Bronchial smooth muscle cell (primary cell): Measurements from ENCODE around the gene SUFU. TPM values are rescaled to one million over a fixed set of nuclear protein-coding genes. Genes with fewer than 3 reads are reported as not detected.

ENCODE experiments used
- total RNA-seq: library from RNA; depleted of rRNA; stranded (reverse); fragments of >200 nt; gene quantifications from 2 replicates; pipeline ENCODE4 v1.2.1, GENCODE V29; 2014

SUFU gene
- total RNA-seq, result 2.9 and 3.2 TPM in 2 replicates

GRCh38 chr10:102503264-102504178, at the start of gene SUFU:
TSS of gene SUFU (plus strand) at chr10:102503972. CDS start at chr10:102504153, 181 bp downstream.

GRCh38 chr10:102502337-102503151, 1.2 kb upstream of the SUFU start, which contains the start of gene ACTR1A:
TSS of gene ACTR1A (minus strand) at chr10:102502712. CDS start at chr10:102502647, 65 bp downstream.

GRCh38 chr10:102644066-102644645, 140.4 kb downstream of the SUFU start, which contains the start of gene TRIM8:
TSS of gene TRIM8 (plus strand) at chr10:102644479. CDS start at chr10:102644618, 139 bp downstream.

Other genes with a start within 250 kb of the SUFU start
- 10.2 and 12.9 TPM in 2 replicates for gene NFKB2, start 108.3 kb upstream of the SUFU start, total RNA-seq
- gene PSD, start 85.2 kb upstream of the SUFU start, total RNA-seq, result 8.4 and 14.3 TPM in 2 replicates
- 7.0 and 8.2 TPM in 2 replicates for gene FBXL15, start 83.1 kb upstream of the SUFU start, total RNA-seq
- gene CUEDC2, start 71.4 kb upstream of the SUFU start, total RNA-seq, result 33.1 and 47.0 TPM in 2 replicates
- gene C10orf95, start 52.4 kb upstream of the SUFU start, total RNA-seq, result not detected in 2 replicates
- 96.8 and 120 TPM in 2 replicates for gene ACTR1A, start 1.3 kb upstream of the SUFU start, total RNA-seq
- 36.1 and 45.1 TPM in 2 replicates for gene TRIM8, start 140.5 kb downstream of the SUFU start, total RNA-seq
- gene ARL3, start 210.4 kb downstream of the SUFU start, total RNA-seq, result 8.4 and 9.5 TPM in 2 replicates
- 2.2 and 4.3 TPM in 2 replicates for gene SFXN2, start 210.7 kb downstream of the SUFU start, total RNA-seq
- gene WBP1L, start 240.0 kb downstream of the SUFU start, total RNA-seq, result 26.5 and 35.5 TPM in 2 replicates